MV-4-11 (cell line): ENCODE data around the gene PISD.
A peak's percentile ranks its signal among the peaks of the same experiment; 100 is the strongest.
"Not testable (repeated sequence)": the region's sequence is repeated elsewhere in the genome, so short reads cannot be mapped to it uniquely, and the experiment has no call there.

Experiments used
- DNase-seq: peaks from one replicate; lab custom pipeline; 2025; lab: John Stamatoyannopoulos, UW

Gene PISD

DNA sequence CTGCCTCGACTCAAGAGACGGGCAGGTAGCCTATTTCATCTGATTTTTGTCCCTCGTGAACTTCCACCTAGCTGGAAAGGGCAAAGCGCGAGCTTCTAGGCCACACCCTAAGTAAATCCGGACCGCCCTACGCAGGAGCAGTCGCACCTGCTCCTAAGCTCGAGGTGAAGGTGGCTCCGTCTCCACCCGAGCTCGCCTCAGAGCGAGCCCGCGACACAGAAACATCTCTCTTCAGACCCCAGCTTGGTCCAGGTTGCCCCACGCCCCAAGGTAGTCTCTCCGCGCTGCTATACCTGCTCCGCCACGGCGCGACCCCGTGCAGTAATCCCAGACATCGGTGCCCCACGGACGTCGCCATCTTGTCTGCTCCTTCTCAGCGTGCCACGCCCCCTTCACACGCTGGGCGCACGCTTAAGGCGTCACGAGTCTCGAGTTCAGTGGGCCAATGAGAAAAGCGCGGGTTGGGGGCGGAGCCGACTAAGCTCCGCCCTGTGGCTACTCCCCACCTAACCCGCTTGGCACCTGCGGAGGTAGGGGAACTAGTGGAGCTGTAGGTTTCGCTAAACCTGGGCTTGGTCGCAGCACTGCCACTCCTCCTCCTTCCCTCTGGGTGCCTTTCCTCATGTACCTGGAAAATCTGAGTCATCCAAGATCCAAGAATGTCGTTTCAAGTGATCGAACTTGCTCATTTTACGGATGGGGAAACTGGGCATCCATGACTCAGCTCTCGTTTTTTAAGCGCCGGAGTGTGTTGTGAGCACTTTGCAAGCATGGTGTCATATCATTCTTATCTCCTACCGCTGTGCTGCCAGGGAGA, at the start of gene PISD:
Gene PISD (minus strand): TSS at position 365 of the 817 bp plus-strand sequence. CDS start 7 bp downstream, at position 358.
- DNase-seq = peak; percentile 95

- DNase-seq = peak; percentile 23
These were observed 49.2 kb upstream of the PISD start for GRCh38 chr22:31711226-31711625.

- no peak for DNase-seq
These were observed 45.5 kb upstream of the PISD start for GRCh38 chr22:31707519-31707918.

GRCh38 chr22:31695423-31695822, 33.4 kb upstream of the PISD start:
- DNase-seq = peak; percentile 22

DNA sequence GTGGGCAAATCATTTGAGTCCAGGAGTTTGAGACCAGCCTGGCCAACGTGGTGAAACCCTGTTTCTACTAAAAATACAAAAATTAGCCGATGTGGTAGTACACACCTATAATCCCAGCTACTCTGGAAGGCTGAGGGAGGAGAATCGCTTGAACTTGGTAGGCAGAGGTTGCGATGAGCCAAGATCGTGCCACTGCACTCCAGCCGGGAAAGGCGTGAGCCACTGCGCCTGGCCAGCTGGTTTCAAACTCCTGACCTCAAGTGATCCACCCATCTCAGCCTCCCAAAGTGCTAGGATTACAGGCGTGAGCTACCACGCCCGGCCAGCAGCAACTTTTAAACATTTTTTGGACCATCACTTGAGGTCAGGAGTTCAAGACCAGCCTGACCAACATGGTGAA, 32.0 kb upstream of the PISD start:
- not testable (repeated sequence) for DNase-seq

DNA sequence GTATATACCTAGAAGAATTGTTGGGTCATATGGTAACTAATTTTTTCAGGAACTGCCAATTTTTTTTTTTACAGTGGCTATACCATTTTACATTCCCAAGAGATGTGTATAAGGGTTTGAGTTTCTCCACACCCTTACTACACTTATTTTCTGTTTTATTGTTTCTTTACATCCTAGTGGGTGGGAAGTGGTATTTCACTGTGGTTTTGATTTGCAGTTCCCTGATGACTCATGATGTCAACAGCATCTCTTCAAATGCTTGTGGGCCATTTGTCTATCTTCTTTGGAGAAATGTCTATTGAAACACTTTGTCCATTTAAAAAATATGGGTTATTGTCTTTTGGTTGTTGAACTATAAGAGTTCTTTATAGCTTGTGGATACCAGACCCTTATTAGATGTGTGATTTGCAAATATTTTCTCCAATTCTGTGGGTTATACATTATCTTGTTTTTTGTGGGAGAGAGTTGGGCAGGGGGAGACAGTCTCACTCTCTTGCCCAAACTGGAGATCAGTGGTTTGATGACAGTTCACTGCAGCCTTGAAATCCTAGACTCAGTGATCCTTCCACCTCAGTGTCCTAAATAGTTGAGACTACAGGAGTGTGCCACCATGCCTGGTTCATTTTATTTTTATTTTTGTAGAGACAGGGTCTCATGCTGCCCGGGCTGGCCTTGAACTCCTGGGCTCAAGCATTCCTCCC, 30.3 kb upstream of the PISD start:
- peak; percentile 88 for DNase-seq

DNA sequence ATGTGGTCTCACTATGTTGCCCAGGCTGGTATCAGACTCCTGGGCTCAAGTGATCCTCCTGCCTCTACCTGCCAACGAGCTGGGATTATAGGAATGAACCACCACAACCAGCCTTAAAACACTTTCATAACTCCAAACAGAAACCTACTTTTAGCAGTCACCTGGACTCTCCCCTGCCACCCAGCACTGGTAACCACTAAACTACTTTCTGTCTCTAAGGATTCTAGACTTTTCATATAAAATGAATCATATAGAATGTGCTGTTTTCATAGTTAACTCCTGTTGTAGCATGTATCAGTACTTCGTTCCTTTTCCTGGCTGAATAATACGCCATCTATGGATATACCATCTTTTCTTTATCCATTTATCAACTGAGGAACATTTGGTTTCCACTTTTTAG, 29.4 kb upstream of the PISD start:
- DNase-seq = no peak

DNA sequence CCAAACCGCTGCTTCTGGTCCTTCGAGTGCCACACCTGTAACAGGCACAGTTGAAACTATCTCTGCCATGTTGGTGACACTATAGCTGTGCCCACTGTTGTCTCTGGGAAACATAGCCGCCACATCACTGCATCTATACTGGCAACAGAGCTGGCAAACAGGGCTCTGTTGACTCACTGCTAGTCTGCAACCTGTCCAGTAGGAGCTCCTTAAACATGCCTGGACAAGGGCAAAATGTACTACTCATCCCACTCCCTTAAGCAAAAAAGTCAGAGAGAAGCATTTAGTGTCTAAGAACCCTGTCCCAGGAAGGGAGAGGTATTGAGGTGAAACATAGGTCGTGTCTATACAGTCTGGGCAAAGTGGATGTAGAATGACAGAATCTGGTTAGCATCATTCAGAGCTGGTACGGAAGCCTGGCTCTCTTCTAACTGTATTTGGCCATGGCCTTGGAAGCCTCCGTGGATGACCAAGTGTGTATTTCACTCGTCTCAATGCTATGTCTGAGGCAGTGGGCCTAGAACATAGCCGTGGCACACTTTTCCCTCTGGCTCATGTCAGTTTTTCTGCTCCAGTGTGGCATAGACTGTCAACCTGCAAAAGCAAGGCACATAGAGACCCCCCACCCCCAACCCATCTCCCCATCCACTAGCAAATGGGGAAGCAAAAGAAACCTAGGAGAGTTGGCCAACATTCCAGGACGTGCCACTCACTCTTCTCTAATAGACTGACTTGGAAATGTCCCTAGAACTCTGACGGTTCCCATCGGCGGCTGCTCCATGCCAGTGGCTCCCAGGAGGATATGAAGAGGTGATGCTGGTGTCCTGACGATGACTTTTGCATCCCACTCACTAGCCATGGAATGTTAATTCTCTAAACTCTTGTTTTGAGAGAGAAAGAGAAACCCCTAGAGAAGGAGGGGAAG, 21.4 kb upstream of the PISD start:
- DNase-seq = no peak

GRCh38 chr22:31682751-31683150, 20.7 kb upstream of the PISD start:
- no peak for DNase-seq

- DNase-seq = no peak
These were observed 19.6 kb upstream of the PISD start for GRCh38 chr22:31681349-31682345.

DNA sequence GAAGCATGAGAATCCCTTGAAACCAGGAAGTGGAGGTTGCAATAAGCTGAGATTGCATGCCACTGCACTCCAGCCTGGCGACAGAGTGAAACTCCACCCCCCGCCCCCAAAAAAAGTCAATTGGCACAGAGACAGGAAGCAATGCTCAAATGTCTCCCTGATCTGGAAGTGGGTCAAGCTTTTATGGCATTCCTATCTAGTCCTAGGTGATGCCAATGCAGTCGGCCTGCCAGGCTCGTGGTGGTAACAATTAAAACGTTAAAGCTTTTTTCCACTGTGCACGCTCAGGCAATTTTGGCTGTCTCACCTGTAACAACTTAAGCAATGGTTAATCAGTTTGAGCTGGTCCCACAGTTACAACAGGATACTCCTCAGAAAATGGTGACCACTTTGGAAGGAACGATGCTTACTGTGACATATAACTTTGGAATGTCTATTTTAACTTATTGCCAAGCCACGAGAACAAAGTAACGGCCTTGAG, 18.9 kb upstream of the PISD start:
- DNase-seq = peak; percentile 19

GRCh38 chr22:31678748-31679147, 16.7 kb upstream of the PISD start:
- DNase-seq = no peak

- peak; percentile 97 for DNase-seq
These were observed 14.7 kb upstream of the PISD start for GRCh38 chr22:31676700-31677099.

GRCh38 chr22:31674219-31674618, 12.2 kb upstream of the PISD start:
- DNase-seq = peak; percentile 88

DNA sequence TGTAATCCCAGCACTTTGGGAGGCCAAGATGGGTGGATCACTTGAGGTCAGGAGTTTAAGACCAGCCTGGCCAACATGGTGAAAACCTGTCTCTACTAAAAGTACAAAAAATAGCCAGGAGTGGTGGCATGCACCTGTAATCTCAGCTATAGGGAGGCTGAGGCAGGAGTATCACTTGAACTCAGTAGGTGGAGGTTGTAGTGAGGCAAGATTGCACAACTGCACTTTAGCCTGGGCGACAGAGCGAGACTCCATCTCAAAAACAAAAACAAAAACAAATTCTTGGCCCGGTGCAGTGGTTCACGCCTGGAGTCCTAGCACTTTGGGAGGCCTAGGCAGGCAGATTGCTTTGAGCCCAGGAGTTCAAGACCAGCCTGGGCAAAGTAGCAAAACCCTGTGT, 6.8 kb upstream of the PISD start:
- not testable (repeated sequence) for DNase-seq

DNA sequence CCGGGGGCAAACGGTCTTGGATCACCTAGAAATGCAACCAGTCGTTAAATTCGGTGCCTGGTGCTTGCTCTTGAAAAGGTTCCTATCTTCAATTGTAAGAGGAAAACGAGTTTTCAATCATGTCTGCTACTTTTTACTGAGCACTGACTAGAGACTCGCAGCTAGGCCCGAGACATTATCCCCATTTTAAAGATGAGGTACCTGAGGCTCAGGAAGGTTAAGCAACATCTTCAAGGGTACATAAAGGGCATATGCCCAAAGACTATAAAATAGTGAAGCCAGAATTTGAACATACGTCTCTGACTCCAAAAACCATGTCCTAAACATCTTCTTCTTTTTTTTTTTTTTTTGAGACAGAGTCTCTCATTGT, 638 bp upstream of the PISD start:
- DNase-seq = no peak

GRCh38 chr22:31660860-31661341, 1.1 kb downstream of the PISD start:
- DNase-seq = peak; percentile 90

DNA sequence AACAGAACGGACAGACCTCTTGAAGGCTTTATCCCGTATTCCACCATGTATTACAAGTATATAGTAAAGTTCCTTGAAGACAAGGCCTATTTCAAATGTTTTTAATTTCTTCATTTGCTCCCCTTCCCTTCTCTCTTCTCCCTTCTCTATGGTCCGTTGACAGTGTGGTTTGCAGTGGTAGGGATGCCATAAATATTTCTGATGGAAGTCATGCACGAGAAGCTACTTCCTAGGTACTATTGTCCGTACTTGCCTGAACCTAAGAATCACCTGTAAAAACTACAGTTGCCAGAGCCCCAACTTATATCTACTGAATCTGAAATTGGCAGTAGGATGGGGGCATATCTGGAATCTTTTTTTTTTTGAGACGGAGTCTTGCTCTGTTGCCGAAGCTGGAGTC, 2.8 kb downstream of the PISD start:
- DNase-seq = no peak

GRCh38 chr22:31654408-31654807, 7.6 kb downstream of the PISD start:
- no peak for DNase-seq

- DNase-seq = no peak
These were observed 8.1 kb downstream of the PISD start for GRCh38 chr22:31653944-31654343.
